Stimulated activated CD4-positive, alpha-beta T cell treated with anti-CD3 and anti-CD28 coated beads, Interleukin-2, amount 100 ng/mL, for 4 hours (primary cell): Measurements from ENCODE around the gene PCNX3.

Experiments used
- DNase-seq: peaks from one replicate; pipeline ENCODE4 v3.0.0-alpha.2; 2020; ENCODE audit warnings: low read depth

The PCNX3 gene

GRCh38 chr11:65615229-65615949, at the start of gene PCNX3:
Gene PCNX3, plus strand, starts transcription at chr11:65615776. Its CDS starts 536 bp downstream, at chr11:65616312.
- DNase-seq, result peak; percentile 100

GRCh38 chr11:65569164-65569972, 46.2 kb upstream of the PCNX3 start:
- no peak for DNase-seq

DNA sequence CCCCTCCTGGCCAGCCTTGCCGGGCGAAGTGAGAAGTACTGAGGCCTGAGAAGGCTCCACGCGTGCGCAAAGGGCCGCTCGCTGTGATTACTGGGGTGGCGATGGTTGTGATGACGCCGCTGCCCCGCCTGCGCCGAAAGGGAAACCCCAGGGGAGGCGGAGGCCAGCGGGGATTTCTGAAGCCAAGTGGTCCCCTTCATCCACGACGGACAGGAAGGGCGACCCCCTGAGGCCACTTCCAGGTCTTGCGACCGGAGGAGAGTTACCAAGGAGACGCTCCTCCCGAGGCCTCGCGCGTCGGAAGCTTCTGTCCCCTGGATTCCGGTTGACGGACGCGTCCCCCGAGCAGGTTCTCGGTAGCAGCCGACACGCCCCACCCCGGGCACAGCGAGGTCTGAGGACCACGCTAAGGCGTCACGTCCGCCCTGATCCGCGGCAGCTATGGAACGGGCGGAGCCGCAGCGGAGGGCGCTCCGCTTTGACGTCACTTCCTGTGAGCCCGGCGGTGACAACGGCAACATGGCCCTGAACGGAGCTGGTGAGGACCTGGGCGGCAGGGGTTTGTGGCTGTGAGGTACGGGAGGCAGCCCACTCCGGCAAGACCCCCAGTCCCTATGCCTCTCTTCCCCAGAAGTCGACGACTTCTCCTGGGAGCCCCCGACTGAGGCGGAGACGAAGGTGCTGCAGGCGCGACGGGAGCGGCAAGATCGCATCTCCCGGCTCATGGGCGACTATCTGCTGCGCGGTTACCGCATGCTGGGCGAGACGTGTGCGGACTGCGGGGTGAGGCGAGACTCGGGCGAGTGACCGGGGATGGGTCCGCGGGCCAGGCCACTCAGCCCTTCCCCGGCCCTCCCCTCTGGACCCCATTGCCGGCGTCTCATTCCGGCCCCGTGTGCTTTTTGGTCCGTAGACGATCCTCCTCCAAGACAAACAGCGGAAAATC, 45.3 kb upstream of the PCNX3 start, which contains the start of gene ZNRD2:
TSS of gene ZNRD2 (plus strand) at position 505 of the 946 bp plus-strand sequence. CDS start at position 520, 15 bp downstream.
- peak; percentile 98 for DNase-seq

DNA sequence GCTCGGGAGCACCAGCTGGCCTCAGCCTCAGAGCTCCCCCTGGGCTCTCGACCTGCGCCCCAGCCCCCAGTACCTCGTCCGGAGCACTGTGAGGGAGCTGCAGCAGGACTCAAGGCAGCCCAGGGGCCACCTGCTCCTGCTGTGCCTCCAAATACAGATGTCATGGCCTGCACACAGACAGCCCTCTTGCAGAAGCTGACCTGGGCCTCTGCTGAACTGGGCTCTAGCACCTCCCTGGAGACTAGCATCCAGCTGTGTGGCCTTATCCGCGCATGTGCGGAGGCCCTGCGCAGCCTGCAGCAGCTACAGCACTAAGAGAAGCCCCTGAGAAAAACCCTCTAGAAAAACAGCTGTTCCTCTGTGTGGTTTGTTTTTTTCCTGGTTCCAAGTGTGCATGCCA, 44.2 kb upstream of the PCNX3 start:
- DNase-seq, result no peak

GRCh38 chr11:65571940-65572339, 43.6 kb upstream of the PCNX3 start:
- no peak for DNase-seq

DNA sequence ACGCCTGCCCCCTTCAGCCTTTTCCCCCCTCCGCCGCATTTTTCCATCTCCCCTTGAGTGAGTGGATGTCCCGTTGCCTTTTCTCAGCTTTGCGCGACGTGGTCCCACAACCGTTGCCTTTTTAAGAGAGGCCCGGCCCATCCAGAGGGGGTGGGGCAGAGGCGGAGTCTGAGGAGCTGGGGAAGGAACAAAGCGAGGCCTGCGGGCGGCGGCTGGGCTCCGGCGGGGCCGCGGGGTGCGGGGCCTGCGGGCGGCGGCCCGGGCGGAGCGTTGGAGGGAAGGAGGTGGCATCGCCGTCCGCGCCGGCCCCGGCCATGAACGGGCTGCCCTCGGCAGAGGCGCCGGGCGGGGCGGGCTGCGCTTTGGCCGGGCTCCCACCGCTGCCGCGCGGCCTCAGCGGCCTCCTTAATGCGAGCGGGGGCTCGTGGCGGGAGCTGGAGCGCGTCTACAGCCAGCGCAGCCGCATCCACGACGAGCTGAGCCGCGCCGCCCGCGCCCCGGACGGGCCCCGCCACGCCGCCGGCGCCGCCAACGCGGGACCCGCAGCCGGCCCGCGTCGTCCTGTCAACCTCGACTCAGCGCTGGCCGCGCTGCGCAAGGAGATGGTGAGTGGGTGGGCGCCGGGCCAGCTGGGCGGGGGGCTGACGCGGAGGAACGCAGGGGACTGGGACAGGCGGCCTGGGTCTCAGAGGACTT, 43.1 kb upstream of the PCNX3 start, which contains the start of gene FAM89B:
TSS of gene FAM89B (plus strand) at position 183 of the 696 bp plus-strand sequence. CDS start at position 315, 132 bp downstream.
- peak; percentile 84 for DNase-seq

- no peak for DNase-seq
These were observed 42.0 kb upstream of the PCNX3 start for GRCh38 chr11:65573391-65574079.

GRCh38 chr11:65574109-65574810, 41.3 kb upstream of the PCNX3 start:
- DNase-seq, result peak; percentile 78

DNA sequence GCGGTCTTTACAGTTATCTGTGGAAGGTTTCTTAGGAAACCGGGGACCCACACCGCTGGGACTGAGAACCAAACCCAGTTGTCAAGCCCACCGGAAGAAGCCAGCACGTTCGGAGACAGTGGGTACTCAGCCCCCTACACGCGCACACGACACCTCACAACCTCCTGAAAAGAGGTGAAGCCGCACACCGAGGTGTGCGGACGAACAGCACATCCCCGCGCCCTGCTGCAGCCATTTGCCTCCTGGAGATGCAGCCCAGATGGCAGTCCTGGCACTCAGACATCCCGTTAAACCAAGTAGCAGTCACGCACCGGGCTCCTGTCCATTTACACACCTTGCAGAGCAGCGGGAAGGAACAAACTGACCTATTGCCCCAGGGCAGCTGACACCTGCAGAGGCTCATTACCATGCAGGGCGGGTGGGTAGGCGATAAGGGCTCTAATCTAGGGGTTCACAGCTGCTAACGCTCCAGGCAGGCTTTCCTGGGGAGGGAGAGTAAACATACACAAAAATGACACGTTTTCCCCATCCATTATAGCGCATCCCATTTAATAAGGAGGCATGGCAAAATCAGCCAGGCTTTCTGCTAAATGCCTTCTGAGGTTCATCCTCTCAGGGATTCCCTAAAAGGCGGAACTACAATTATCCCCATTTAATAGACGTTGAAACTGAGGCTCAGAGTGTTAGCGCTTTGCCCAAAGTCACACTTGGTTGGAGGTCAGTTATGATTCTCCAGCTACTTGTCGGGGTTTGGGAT, 40.6 kb upstream of the PCNX3 start:
- DNase-seq, result no peak

DNA sequence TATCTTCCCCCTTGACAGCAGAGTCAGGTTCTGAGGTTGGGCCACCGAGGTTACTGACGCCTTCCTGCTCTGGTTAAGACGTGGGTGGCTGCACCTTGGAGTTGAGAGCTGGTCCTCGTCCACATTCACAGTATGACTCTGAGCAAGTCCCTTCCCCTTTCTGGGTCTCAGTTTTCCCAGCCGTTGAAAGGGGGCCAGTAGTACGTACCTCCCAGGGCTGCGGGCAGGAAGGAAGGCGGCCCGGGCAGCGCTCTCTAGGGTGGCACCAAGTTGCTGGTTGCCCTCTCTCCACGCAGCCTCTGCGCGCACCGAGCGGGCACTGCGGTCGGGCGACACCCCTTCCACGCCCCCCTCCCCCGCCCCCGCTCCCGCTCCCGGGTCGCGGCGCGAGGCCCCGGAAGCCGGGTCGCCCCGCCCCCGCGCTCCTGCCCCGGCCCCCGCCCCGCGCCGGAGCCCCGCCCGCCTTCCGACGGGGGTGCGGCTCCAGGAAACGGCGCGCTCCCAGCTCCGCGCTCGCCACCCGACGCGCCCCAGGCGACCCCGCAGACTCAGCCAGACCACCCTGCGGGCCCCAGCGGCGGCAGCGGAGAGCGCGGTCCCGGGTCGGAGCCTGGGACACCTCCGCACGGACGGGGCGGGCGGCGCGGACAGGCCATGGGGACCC, 39.9 kb upstream of the PCNX3 start, which contains the start of gene EHBP1L1:
TSS of gene EHBP1L1 (plus strand) at position 486 of the 664 bp plus-strand sequence. CDS start 250 bp downstream, outside the sequence.
- DNase-seq, result peak; percentile 73

GRCh38 chr11:65576232-65576866, 39.2 kb upstream of the PCNX3 start:
- DNase-seq, result no peak

DNA sequence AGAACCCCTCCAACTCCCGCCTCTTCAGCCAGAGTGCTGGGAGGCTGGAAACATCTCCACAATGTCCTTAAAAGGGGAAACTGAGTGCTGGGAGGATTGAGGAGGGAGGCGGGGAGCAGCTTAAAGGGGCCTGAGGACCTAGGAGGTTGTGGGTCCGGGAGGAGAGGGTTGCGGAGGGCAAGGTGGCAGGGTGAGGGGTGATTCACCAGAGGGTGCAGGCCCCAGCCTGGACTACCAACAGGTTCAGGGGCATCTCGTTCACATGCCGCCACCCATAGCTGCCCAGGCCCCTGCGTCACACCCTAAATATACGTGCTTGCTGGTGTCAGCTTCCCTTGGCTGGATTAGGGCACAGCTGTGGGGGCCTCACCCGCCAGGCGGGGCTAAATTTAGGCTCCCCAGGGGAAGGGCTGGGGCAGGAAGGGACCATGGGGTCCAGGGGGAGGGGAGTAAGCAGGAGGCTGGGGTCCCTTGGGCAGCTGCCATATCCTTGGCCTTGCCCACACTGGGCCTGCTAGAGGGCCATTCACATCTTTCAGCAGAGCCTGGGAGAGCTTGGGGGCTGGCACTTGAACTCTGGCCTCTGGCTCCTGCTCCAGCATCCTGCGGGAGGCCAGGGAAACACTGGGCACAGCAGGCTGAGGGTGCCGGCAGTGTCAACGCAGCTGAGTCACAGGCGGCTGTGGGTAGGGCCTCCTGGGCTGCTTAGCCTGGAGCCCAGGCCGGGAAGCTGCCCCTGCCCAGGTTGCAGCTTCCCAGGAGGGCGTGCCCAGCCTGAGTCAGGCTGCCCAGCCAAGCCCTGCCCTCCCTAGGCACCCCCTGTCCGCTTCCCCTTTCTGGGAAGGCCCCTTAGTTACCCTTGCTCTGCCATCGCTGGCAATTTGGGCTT, 38.5 kb upstream of the PCNX3 start:
- DNase-seq, result no peak

DNA sequence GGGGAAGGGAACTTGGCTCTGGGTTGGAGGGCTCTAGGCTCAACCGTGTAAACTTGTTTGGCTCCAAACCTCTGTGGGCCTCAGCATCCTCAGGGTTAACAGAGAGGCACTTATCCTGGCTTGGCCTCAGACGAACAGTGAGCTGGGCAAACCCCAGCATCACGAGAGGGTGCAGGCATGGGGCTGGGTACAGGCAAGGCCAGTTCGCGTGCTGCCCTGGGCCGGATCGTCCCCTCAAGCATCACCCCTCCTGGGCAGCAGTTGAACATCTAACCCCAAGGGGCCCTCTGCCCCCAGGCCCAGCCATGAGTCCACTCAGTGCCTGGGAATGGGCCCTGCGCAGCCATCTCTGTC, 37.8 kb upstream of the PCNX3 start:
- no peak for DNase-seq

DNA sequence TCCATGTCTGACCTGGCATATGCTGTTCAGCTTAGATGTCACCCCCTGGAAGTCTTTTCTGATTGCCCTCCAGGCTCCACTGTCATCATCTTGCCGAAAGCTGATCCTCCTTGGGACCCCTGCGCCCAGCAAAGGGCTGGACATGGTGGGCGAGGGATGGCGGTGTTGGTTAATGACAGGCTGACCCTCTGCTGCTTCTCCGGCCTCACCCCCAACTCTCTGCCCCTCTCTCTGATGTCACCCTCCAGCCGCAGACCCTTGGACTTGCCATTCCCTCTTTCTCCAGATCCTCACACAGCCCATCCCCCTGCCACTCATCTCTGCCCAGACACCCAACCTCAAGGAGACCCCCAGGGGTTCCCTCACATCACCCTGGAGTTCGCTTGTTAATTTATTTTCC, 37.4 kb upstream of the PCNX3 start:
- DNase-seq, result no peak

DNA sequence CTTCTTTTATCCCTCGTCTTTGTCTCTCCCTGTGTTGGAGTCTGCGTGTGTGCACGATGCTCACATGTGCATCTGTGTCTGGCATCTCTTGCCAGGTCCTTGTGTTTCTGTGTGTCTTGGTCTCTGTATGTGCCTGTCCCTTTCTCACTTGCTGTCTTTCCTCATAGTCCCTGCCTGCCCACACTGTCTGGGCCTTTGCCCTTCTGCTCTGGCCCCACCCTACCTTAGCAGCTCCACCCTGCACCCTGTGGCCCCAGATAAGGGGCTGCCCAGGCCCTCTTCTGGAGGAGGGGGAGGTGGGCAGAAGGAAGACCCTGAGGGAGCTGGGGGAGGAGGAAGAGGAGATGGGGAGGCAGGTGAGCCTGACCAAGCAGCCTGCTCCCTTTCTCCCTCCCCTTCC, 36.9 kb upstream of the PCNX3 start:
- DNase-seq, result no peak

GRCh38 chr11:65579291-65579690, 36.3 kb upstream of the PCNX3 start:
- no peak for DNase-seq

DNA sequence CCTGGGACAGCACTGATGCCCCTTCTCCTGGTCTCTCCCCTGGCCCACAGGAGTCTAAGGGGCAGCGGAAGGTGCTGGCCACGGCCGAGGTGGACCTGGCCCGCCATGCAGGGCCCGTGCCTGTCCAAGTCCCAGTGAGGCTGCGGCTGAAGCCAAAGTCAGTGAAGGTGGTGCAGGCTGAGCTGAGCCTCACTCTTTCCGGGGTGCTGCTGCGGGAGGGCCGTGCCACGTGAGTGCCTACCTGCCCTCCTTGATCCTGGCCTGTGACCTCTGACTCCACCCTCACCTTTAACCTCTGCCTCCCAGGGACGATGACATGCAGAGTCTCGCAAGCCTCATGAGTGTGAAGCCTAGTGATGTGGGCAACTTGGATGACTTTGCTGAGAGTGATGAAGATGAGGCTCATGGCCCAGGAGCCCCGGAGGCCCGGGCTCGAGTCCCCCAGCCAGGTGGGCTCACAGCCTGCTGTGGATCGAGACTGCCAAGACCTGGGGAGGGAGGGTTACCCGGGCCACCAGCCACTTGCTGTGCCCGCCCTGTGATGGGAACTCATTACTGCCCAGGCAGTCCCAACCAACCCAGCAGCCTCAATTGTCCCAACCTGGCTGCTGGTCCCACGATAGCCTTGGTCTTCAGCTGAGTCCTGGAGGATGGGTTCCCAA, 35.4 kb upstream of the PCNX3 start:
- no peak for DNase-seq
